GM21360 (cell line): ENCODE measurements around the gene SCN7A.

Experiments
- ATAC-seq: cut with Tn5 transposase; IDR thresholded peaks from one replicate; pipeline ENCODE4 v1.9.1; 2021; ENCODE audit warnings: mild to moderate bottlenecking, moderate library complexity; ENCODE audit not compliant: unreplicated experiment

Gene SCN7A

GRCh38 chr2:166405569-166405926, 88.5 kb downstream of the SCN7A start:
- ATAC-seq: no peak

- no peak for ATAC-seq
Measured at GRCh38 chr2:166404831-166405568, 89.0 kb downstream of the SCN7A start.

DNA sequence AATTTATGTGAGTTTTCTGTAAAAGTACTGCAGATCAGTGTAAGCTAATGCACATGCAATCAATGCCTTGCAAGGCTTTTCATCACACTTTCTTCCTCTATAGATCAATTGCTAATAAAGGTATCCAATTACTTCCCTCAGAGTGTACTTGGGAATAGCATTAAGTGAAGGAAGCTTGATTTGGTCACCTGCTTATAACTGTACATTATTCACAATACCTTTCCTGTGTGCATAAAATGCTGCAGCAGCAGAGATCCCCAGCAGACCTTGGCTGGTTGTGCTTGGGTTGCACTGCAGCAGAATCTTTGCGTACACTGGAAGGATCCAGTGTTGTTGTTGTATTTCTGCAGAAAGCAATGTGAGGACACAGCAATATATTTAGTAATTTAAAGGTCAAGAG, 99.8 kb downstream of the SCN7A start:
- no peak for ATAC-seq

- ATAC-seq: no peak
Measured at GRCh38 chr2:166393008-166393407, 101.0 kb downstream of the SCN7A start.

GRCh38 chr2:166388481-166389070, 105.5 kb downstream of the SCN7A start:
- no peak for ATAC-seq

DNA sequence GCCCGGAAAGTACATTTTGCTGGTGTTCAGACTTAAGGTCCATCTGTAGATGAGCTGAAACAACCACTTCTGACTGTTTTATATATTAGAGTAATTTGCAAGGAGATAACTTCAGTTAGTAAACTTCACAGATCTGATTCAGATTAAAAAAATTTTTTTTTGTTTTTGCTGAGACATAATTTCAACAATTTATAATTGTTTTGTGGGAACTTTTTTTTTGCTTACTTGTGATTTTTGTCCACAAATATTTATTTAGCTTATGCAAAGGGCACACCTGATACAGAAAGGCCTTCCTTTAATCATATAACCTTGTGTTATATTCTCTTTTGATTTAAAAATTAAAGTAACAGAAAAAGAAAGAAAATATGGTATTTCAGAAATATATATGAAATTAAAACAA, 108.7 kb downstream of the SCN7A start:
- no peak for ATAC-seq

- no peak for ATAC-seq
Measured at GRCh38 chr2:166384774-166385173, 109.3 kb downstream of the SCN7A start.

DNA sequence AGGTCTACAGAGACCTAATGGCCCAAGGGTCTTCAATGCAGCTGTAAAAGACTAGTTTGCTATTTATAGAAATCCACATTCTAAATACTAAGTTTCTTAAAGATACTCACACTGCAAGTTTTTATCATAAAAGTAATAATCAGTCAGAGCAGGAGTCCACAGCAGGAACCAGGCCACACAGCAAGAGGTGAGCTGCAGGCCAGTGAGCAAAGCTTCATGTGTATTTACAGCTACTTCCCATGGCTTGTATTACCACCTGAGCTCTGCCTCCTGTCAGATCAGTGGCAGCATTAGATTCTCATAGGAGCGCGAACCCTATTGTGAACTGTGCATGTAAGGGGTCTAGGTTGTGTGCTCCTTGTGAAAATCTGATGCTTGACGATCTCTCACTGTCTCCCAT, 111.6 kb downstream of the SCN7A start:
- no peak for ATAC-seq

GRCh38 chr2:166380615-166381014, 113.4 kb downstream of the SCN7A start:
- ATAC-seq: no peak

- ATAC-seq: no peak
Measured at GRCh38 chr2:166376873-166377272, 117.2 kb downstream of the SCN7A start.

GRCh38 chr2:166376488-166376828, 117.6 kb downstream of the SCN7A start:
- no peak for ATAC-seq

DNA sequence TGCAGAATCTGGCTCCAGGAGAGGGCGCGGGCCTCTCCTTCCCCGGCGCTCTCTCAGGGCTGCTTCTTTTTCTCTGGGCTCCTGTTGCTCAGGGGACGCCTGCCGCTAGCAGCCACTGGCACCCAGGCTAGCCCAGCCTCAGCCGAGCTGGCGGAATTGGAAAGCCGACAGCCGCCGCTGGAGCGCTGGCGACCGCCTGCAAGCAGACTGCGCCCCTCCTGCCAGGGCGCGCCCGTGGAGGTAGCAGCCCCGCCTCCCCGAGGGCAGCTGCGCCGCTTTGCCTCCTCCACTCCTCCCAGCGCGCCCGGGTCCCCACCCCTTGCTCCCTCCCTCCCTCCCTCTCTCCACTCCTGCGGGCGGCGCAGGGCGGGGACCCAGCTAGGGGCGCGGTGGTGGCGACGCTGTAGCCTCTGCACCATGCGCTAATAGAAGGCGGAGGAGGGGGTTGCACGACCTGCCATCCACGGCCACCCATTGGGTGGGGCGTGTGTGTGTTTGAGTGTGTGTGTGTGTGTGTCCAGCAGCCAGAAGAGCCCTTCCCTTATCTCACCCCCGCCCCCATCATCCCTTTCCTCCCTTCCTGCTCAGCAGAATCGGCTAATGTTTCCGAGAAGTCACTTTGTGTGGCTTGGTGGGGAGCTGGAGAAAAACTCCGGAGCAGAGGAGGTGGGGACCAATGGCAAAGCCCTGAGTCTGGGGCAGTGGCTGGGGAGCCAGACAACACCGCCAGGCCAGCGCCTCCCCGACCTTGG, 118.1 kb downstream of the SCN7A start, which contains the start of gene SCN9A:
Gene SCN9A (minus strand): TSS at position 209 of the 752 bp plus-strand sequence. CDS start 64,188 bp downstream, outside the sequence.
- peak; percentile 83 for ATAC-seq

- ATAC-seq: no peak
Measured at GRCh38 chr2:166375195-166375735, 118.8 kb downstream of the SCN7A start.

DNA sequence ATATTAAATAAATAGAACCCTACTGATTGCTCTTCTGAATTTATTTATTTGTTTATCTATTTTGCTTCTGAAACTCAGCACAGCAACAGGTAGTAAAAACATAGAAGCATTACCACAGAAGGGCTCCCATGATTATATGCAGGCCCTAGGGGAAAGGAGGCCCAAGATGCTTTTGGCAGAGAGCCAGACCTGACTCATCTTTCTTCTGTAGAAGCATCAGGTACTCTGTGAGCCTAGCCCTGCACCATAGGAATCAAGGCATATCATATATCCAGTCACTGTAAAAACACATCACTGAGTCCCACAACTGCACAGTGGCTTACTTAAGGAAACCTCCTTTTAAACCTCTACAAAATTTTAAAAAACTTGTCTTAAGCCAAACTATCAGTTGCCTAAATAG, 120.1 kb downstream of the SCN7A start:
- ATAC-seq: no peak

DNA sequence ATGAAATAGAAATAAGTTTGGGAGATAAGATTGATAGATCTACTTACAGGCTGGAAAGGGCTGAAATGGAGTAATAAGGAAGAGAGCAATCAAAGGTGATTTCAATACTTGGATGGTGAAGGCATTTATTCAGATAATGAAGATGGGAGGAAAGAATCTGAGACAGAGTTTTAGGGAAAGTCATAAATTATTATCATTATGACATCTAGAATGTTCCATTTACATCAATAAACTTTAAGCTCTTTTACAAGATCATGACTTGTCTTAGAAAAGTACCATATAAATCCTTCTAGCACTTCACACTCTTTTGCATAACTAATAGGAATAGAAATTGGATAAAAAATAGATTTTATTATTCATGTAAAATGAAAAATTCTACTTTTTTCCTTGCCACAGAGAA, 120.5 kb downstream of the SCN7A start:
- no peak for ATAC-seq

DNA sequence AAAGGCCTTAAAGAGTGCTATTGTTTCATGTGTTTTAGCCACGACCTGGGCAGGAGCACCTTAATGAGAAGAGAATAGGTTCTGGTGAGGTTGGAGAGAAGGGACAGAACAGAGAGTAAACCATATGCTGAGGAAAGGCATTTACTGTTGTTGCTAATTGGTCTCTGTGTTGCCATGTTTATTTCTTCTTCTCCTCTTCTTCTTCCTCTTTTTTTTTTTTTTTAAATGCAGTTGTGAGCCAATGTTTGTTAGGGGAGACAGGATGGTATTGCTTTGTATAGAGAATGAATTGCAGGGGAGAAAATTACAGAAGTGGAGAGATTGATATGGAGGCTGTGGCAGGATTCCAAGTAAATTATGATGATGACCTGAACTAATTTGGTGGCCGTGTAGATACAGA, 120.9 kb downstream of the SCN7A start:
- no peak for ATAC-seq

GRCh38 chr2:166372046-166372445, 122.0 kb downstream of the SCN7A start:
- ATAC-seq: no peak

- no peak for ATAC-seq
Measured at GRCh38 chr2:166365803-166366420, 128.1 kb downstream of the SCN7A start.

DNA sequence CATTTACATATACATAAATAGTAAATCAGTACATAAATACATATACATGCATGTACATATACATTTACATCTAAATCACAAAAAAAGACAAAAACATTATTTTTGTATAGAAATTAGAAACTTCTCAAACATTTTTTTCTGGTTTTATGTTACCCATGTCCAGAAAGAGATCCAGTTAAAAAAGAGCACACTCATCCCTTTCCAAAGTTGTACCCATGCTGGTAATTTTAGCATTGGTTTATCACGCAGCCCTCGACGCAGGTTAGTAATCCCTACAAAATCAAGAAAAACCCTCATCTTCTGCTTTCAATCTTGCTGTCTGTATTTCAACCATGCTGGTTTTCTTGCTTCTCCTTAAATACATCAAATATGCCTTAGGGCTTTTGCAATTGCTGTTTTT, 128.8 kb downstream of the SCN7A start:
- no peak for ATAC-seq

GRCh38 chr2:166364476-166365161, 129.4 kb downstream of the SCN7A start:
- ATAC-seq: no peak
